ENCODE results near the gene RNF150. TPM values are rescaled to one million over a fixed set of nuclear protein-coding genes. Genes with fewer than 3 reads are reported as not detected.

Gene RNF150
- total RNA-seq, 4 donors from 2014 or later = 1.6 to 21.2 (median 4.9) TPM

- TF ChIP-seq CTCF (IDR thresholded peaks at IDR 0.05 in 4 of 5, conservative IDR thresholded peaks at IDR 0.05 in 1 of 5) (no peak), POLR2A (IDR thresholded peaks at IDR 0.05) (no peak)
- no peak for ATAC-seq
- intact Hi-C loops (cut with DNase I; ENCODE audit: low total_unique reads) (no loop called here), in situ Hi-C loops (cut with MboI; ENCODE audit: low sequenced_read_pairs in 4 of 4) (loop anchor here in 1 of 4 donors (25.0 kb wide), 1 partner anchor 108 kb away; no protein-coding TSS in a partner anchor)
- no peaks in the 10 kb centered on the region for H3K27me3 ChIP-seq
- no peaks in the 10 kb centered on the region for H3K36me3 ChIP-seq
- H3K4me3 ChIP-seq = no peak overlapping the region
- DNase-seq = no peak
- H3K9me3 ChIP-seq = no peaks in the 10 kb centered on the region
- H3K4me1 ChIP-seq = peaks cover 0 to 6% of the 10 kb centered on the region in 2 donors
- no peak overlapping the region for H3K27ac ChIP-seq
These were observed 188.2 kb downstream of the RNF150 start for GRCh38 chr4:140945106-140945505.

GRCh38 chr4:140944572-140944971, 188.7 kb downstream of the RNF150 start:
- ATAC-seq (no peak), DNase-seq (no peak)
- no peaks in the 10 kb centered on the region for H3K36me3 ChIP-seq
- no peaks in the 10 kb centered on the region for H3K9me3 ChIP-seq
- H3K27ac ChIP-seq = no peak overlapping the region
- no peaks in the 10 kb centered on the region for H3K27me3 ChIP-seq
- H3K4me3 ChIP-seq = no peak overlapping the region
- intact Hi-C loops (cut with DNase I; ENCODE audit: low total_unique reads) (no loop called here), in situ Hi-C loops (cut with MboI; ENCODE audit: low sequenced_read_pairs in 4 of 4) (loop anchor here in 1 of 4 donors (25.0 kb wide), 1 partner anchor 107 kb away; no protein-coding TSS in a partner anchor)
- H3K4me1 ChIP-seq = peaks cover 0 to 6% of the 10 kb centered on the region in 2 donors
- TF ChIP-seq CTCF (IDR thresholded peaks at IDR 0.05 in 4 of 5, conservative IDR thresholded peaks at IDR 0.05 in 1 of 5) (no peak), POLR2A (IDR thresholded peaks at IDR 0.05) (no peak)

- H3K4me1 ChIP-seq = peaks cover 3 to 6% of the 10 kb centered on the region in 2 donors
- TF ChIP-seq POLR2A (IDR thresholded peaks at IDR 0.05) (no peak), CTCF (IDR thresholded peaks at IDR 0.05 in 4 of 5, conservative IDR thresholded peaks at IDR 0.05 in 1 of 5) (no peak)
- in situ Hi-C loops (cut with MboI; ENCODE audit: low sequenced_read_pairs in 4 of 4) (loop anchor here in 1 of 4 donors (25.0 kb wide), 1 partner anchor 107 kb away; no protein-coding TSS in a partner anchor), intact Hi-C loops (cut with DNase I; ENCODE audit: low total_unique reads) (no loop called here)
- ATAC-seq = no peak
- H3K4me3 ChIP-seq = no peak overlapping the region
- no peaks in the 10 kb centered on the region for H3K27me3 ChIP-seq
- DNase-seq = no peak
- H3K36me3 ChIP-seq = no peaks in the 10 kb centered on the region
- H3K9me3 ChIP-seq = no peaks in the 10 kb centered on the region
- H3K27ac ChIP-seq = no peak overlapping the region
These were observed 189.1 kb downstream of the RNF150 start for GRCh38 chr4:140944199-140944515.

GRCh38 chr4:140943486-140944198, 189.6 kb downstream of the RNF150 start:
- ATAC-seq (no peak), DNase-seq (no peak)
- no peaks in the 10 kb centered on the region for H3K27me3 ChIP-seq
- H3K4me1 ChIP-seq = peaks cover 5 to 10% of the 10 kb centered on the region in 2 donors
- H3K36me3 ChIP-seq = no peaks in the 10 kb centered on the region
- no peaks in the 10 kb centered on the region for H3K9me3 ChIP-seq
- intact Hi-C loops (cut with DNase I; ENCODE audit: low total_unique reads) = no loop called here
- in situ Hi-C loops (cut with MboI; ENCODE audit: low sequenced_read_pairs in 4 of 4) = loop anchor here in 1 of 4 donors (25.0 kb wide), 1 partner anchor 106 kb away; no protein-coding TSS in a partner anchor
- TF ChIP-seq POLR2A (IDR thresholded peaks at IDR 0.05) = no peak
- TF ChIP-seq CTCF (IDR thresholded peaks at IDR 0.05 in 4 of 5, conservative IDR thresholded peaks at IDR 0.05 in 1 of 5) = no peak
- H3K4me3 ChIP-seq = no peak overlapping the region
- H3K27ac ChIP-seq = no peak overlapping the region
